Activated gamma-delta T cell (primary cell): ENCODE measurements around the gene PRRT1B.

Experiments
- DNase-seq: peaks from one replicate; lab custom pipeline; 2025; lab: John Stamatoyannopoulos, UW

The PRRT1B gene

GRCh38 chr9:131597246-131597645, 51.9 kb downstream of the PRRT1B start:
- no peak for DNase-seq

DNA sequence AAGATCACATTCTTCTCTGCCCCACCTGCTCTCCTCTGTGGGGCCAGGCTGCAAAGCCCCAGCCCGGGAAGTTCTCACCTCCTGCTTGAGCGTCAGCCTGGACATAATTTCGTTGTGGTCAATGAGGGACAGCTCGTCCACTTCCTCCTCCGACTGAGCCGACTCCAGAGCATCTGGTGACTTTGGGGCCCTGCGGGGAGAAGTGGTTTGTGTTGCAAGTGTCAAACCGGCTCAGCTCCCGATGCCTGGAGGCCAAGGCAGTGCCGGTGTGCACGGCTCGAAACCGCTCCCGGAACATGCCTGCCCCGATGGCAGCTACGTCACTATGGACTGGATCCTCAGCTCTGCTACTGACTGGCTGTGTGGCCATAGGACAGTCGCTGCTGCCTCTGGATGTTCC, 52.8 kb downstream of the PRRT1B start:
- DNase-seq: no peak

GRCh38 chr9:131601683-131602181, 56.4 kb downstream of the PRRT1B start:
- DNase-seq: no peak

GRCh38 chr9:131603199-131603598, 57.9 kb downstream of the PRRT1B start:
- DNase-seq: no peak

- no peak for DNase-seq
Observed at GRCh38 chr9:131603711-131604439, 58.6 kb downstream of the PRRT1B start.

GRCh38 chr9:131605770-131606590, 60.7 kb downstream of the PRRT1B start:
- no peak for DNase-seq

DNA sequence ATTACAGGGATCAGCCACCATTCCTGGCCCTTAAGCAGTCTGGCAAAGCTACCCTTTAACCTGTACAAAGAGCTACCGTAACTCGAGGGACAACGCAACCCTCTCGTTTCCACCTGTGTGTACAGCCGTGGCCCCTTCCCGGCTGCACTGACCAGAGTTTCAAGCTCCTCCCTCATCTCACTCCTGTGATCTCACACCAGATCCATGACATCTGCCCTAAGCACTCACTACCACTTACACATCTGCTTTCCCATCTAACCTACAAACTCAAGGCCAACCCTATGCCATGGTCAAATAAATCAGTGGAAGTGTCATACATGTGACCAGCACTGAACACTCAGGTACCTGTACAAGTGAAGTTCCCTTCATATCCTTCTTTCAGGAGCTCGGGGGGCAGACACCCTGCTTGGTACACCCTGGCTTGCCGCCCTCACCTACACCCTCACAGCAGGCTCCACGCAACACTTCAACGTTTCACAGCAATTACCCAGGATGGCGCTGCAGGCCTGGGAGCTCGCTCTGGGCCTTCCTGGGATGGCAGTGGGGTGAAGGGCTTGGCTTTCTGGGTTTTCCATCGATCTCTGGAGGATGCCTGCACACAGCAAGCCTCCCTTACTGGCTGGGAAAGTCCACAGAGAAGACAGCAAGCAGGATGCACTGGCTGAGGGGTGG, 61.7 kb downstream of the PRRT1B start:
- DNase-seq: no peak

- no peak for DNase-seq
Observed at GRCh38 chr9:131607591-131607990, 62.3 kb downstream of the PRRT1B start.

- DNase-seq: no peak
Observed at GRCh38 chr9:131608493-131609037, 63.2 kb downstream of the PRRT1B start.
